ENCODE data around the gene TMEM270.

DNA sequence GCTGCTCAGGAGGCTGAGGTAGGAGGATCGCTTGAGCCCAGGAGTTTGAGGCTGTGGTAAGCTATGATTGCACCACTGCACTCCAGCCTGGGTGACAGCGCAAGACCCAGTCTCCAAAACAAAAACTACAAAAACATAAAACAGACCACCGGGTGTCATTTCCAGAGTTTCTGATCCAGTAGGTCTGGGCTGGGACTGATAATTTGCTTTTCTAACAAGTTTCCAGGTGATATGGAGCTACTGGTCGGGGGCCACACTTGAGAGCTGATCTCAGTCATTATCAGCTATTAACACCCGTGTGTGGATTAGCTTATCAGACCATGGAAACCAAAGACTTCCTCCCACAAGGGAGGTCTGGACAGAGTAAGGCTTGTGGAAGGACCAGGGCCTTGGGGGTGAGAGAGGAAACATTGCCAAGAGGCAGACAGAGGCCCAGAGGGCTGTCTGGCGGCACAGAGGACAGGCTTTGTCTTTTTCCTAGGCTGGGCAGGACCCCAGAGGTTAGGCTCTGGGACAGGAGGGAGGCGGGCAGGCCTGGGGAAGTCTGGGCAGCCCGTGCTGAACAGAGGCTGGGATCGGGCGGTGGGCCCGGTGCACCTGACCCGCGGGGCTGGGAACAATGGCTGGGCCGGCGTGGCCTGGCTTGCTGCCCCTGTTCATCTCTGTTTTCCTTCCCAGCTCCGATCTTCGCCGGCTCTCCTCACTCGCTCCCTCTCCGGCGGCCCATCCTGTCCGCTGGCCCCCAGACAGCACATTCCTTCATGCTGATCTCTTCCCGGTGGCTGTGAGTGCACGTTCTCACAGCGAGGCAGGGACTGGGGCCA, 25.2 kb downstream of the TMEM270 start:
- TF ChIP-seq, protein P1, sequence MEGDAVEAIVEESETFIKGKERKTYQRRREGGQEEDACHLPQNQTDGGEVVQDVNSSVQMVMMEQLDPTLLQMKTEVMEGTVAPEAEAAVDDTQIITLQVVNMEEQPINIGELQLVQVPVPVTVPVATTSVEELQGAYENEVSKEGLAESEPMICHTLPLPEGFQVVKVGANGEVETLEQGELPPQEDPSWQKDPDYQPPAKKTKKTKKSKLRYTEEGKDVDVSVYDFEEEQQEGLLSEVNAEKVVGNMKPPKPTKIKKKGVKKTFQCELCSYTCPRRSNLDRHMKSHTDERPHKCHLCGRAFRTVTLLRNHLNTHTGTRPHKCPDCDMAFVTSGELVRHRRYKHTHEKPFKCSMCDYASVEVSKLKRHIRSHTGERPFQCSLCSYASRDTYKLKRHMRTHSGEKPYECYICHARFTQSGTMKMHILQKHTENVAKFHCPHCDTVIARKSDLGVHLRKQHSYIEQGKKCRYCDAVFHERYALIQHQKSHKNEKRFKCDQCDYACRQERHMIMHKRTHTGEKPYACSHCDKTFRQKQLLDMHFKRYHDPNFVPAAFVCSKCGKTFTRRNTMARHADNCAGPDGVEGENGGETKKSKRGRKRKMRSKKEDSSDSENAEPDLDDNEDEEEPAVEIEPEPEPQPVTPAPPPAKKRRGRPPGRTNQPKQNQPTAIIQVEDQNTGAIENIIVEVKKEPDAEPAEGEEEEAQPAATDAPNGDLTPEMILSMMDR (IDR thresholded peaks at IDR 0.05): no peak
- TF ChIP-seq POLR2AphosphoS5 (IDR thresholded peaks at IDR 0.05) (no peak), POLR2A (IDR thresholded peaks at IDR 0.05) (no peak), EP300 (IDR thresholded peaks at IDR 0.05) (no peak)
